Breast epithelium (tissue), 4 donors: Measurements from ENCODE around the gene RPS6KA6. TPM values are rescaled to one million over a fixed set of nuclear protein-coding genes. Genes with fewer than 3 reads are reported as not detected.

Experiments used
- DNase-seq, 2 donors: peaks; one replicate each; pipeline ENCODE4 v3.0.0-alpha.2; 2019; ENCODE audit warnings: low spot score in 2 of 2
- H3K27ac ChIP-seq, 2 donors: fragments of 200-600 bp; sonication (generic) in 1 of 2; one replicate each; pipeline ENCODE4 v1.5.1; 2016 to 2019; ENCODE audit warnings: mild to moderate bottlenecking in 1 of 2
- H3K27me3 ChIP-seq, 2 donors: fragments of 200-600 bp; sonication (generic) in 1 of 2; one replicate each; pipeline versions ENCODE4 v1.5.1 to v1.6.0; 2017 to 2019; ENCODE audit warnings: control low read depth in 1 of 2, mild to moderate bottlenecking in 1 of 2
- H3K36me3 ChIP-seq: fragments of 200-600 bp; one replicate; pipeline ENCODE4 v1.5.1; 2019
- H3K4me1 ChIP-seq, 2 donors: fragments of 200-600 bp; sonication (generic); one replicate each; pipeline ENCODE4 v1.5.1; 2016 to 2019; ENCODE audit warnings: control low read depth in 1 of 2
- H3K4me3 ChIP-seq, 3 donors: fragments of 200-600 bp; sonication (generic); 1 replicate in 2 of 3; 2 replicates in 1 of 3; pipeline ENCODE4 v1.5.1; 2016 to 2019; ENCODE audit warnings: mild to moderate bottlenecking in 3 of 3, moderate library complexity in 2 of 3
- H3K9me3 ChIP-seq, 2 donors: fragments of 200-600 bp; sonication (generic) in 1 of 2; one replicate each; pipeline ENCODE4 v1.5.1; 2016 to 2019; ENCODE audit warnings: control low read depth in 1 of 2
- POLR2A ChIP-seq: fragments of 450-650 bp; IDR thresholded peaks from one replicate; pipeline ENCODE4 v1.6.1; 2016; ENCODE audit warnings: antibody characterized with exemption, mild to moderate bottlenecking, moderate library complexity
- POLR2AphosphoS5 ChIP-seq, 3 donors: sonication (generic); formaldehyde crosslinking; IDR thresholded peaks; one replicate each; pipeline ENCODE4 v1.6.1; 2017; ENCODE audit warnings: antibody characterized with exemption in 3 of 3
- intact Hi-C: fragments of 100-400 bp; cut with DNase I; formaldehyde crosslinking; loops from one replicate; pipeline ENCODE4 v1.15.1; 2023; ENCODE audit warnings: low total_unique reads
- total RNA-seq, 3 donors: library from RNA; depleted of rRNA; stranded (reverse); fragments of >200 nt; gene quantifications; one replicate each; pipeline ENCODE4 v1.1.0, GENCODE V29; 2016
- TF ChIP-seq, protein P1 (sequence below), 3 donors: fragments of 450-650 bp; IDR thresholded peaks; one replicate each; pipeline ENCODE4 v1.5.1; 2016 to 2017; ENCODE audit warnings: antibody characterized with exemption in 3 of 3, mild to moderate bottlenecking in 3 of 3, moderate library complexity in 3 of 3

The RPS6KA6 gene
- total RNA-seq, 3 donors from 2014 or later = 0.96 to 5.9 (median 5.2) TPM

DNA sequence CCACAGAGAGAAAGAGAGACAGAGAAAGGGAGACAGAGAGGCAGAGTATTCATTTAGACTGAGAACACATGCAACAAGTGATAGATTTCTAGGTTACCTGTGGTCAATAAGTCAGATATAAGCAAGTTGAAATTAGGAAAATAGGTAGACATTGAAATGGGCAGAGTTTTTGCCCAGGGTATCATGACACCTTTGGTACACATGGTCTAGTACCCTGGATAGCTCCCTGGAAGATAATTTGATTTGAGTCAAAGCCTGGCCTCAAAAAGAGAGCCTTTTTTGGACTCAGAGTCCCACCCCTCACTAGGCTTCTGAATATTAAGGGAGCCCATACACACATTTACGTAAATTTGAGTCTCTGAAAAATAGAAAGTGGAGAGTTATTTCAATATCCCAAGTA is 4.0 kb upstream of the RPS6KA6 start:
- intact Hi-C loops = no loop called here
- TF ChIP-seq, protein P1, sequence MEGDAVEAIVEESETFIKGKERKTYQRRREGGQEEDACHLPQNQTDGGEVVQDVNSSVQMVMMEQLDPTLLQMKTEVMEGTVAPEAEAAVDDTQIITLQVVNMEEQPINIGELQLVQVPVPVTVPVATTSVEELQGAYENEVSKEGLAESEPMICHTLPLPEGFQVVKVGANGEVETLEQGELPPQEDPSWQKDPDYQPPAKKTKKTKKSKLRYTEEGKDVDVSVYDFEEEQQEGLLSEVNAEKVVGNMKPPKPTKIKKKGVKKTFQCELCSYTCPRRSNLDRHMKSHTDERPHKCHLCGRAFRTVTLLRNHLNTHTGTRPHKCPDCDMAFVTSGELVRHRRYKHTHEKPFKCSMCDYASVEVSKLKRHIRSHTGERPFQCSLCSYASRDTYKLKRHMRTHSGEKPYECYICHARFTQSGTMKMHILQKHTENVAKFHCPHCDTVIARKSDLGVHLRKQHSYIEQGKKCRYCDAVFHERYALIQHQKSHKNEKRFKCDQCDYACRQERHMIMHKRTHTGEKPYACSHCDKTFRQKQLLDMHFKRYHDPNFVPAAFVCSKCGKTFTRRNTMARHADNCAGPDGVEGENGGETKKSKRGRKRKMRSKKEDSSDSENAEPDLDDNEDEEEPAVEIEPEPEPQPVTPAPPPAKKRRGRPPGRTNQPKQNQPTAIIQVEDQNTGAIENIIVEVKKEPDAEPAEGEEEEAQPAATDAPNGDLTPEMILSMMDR (IDR thresholded peaks at IDR 0.05) = no peak
- TF ChIP-seq POLR2AphosphoS5 (IDR thresholded peaks at IDR 0.05) (no peak), POLR2A (no peak)
- DNase-seq = no peak
- Histone ChIP-seq H3K27me3 (peaks cover 0 to 7% of the 10 kb centered on the region in 2 donors), H3K36me3 (no peaks in the 10 kb centered on the region), H3K27ac (no peak overlapping the region), H3K9me3 (no peaks in the 10 kb centered on the region), H3K4me3 (no peak overlapping the region), H3K4me1 (no peaks in the 10 kb centered on the region)

DNA sequence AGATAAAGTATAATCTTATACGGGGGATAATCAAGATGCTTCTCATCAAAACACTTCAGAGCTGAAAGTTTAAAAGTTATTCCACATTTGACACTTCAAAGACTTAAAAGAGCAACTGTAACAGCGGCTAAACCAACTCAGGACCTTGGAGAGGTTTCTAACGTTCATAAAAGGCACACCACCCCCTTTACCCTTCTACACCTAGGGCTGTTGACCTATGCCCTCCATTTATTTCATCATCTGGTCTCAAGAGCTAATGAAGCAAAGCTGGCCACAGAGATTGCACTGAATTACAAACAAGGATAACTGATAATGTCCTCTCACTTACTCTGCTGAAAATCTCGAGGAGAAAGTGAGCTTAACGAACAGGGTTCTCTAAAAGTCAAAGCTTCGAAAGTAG is 1.1 kb upstream of the RPS6KA6 start:
- intact Hi-C loops = no loop called here
- Histone ChIP-seq H3K27ac (no peak overlapping the region), H3K9me3 (no peaks in the 10 kb centered on the region), H3K36me3 (no peaks in the 10 kb centered on the region), H3K4me1 (no peaks in the 10 kb centered on the region), H3K4me3 (no peak overlapping the region), H3K27me3 (peaks cover 0 to 11% of the 10 kb centered on the region in 2 donors)
- DNase-seq = no peak
- TF ChIP-seq POLR2AphosphoS5 (IDR thresholded peaks at IDR 0.05) = no peak
- TF ChIP-seq, protein P1 (IDR thresholded peaks at IDR 0.05) = no peak

DNA sequence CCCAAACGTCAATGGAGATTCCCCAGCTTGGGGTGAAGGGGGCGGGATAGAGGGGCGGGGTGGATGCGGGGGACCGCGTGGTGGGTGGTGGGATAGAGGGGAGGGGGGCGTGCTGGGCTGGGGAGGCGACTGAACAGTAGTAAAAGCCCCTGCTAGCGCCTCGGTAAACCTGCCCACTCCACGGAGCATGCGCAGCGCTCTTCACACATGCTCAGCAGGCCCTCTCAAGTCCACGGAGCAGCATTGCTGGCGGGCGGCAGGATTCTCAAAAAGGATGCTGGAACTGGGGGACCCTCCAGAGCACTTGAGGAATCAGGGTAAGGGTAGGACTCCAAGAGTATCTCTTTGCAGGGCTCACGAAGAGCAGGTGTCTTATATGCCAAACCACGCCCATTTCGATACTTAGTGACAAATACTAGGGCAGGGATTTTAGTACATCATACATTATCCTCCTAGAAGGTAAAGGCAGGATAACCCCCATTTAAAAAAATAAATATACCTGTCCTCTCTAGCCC is 378 bp upstream of the RPS6KA6 start:
- H3K27ac ChIP-seq = peak overlapping the region; percentile 69 to 88
- no peaks in the 10 kb centered on the region for H3K9me3 ChIP-seq
- H3K36me3 ChIP-seq = no peaks in the 10 kb centered on the region
- no peaks in the 10 kb centered on the region for H3K4me1 ChIP-seq
- intact Hi-C loops = no loop called here
- TF ChIP-seq POLR2A (no peak), POLR2AphosphoS5 (IDR thresholded peaks at IDR 0.05) (no peak)
- TF ChIP-seq, protein P1 (IDR thresholded peaks at IDR 0.05) = no peak
- H3K4me3 ChIP-seq = peak overlapping the region; percentile 52 to 79 (median 63)
- peak; percentile 35 to 50 for DNase-seq
- H3K27me3 ChIP-seq = peaks cover 0 to 11% of the 10 kb centered on the region in 2 donors

DNA sequence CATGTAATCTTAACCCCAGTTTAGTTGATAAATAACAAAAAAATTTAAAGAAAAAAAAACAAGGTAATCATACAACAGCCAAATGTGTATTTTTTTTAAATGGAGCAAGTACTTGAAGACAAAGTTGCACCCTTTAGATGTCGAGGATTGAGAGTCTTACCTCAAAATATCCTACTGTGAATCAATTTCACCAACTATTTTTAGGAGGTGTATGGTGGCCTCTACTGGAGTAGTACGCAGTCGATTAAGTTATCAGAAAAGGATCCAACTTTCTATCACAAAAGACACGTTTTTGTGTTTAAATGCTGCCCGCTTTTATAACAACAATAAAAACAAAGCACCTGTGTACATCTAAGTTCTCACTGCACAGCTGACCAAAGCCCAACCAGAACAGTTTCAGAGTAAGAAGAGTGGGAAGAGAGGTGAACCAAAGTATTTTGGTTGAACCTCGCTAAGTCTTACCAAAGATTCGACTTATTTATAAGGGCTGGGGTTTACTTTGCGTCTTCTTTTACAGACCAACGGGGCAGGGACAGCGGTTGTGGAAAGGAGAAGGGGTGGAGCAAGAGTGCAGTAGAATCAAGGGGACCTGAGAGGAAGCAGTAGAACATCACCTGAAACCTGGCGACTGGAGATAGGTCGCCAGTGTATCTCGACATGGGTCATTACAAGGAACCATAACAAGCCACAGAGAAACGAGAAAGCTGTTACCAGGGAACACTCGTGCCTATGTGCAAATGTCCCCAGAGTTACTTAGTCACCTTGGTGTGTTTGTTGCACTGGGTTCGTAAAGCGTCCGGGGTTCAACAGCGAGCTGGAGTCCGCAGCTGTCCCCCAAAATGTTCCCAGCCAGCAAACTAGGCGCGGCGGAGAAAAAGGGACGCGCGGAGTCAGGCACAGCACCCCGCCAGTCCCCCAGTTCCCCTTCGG is 1.1 kb downstream of the RPS6KA6 start:
- intact Hi-C loops = no loop called here
- Histone ChIP-seq H3K27me3 (peaks cover 0 to 11% of the 10 kb centered on the region in 2 donors), H3K4me1 (no peaks in the 10 kb centered on the region), H3K27ac (peak overlapping the region; percentile 69 to 88), H3K4me3 (peak overlapping the region; percentile 52 to 79 (median 63)), H3K9me3 (no peaks in the 10 kb centered on the region), H3K36me3 (no peaks in the 10 kb centered on the region)
- DNase-seq = no peak
- TF ChIP-seq, protein P1 (IDR thresholded peaks at IDR 0.05) = no peak
- TF ChIP-seq POLR2A = no peak
- no peak for TF ChIP-seq POLR2AphosphoS5 (IDR thresholded peaks at IDR 0.05)

DNA sequence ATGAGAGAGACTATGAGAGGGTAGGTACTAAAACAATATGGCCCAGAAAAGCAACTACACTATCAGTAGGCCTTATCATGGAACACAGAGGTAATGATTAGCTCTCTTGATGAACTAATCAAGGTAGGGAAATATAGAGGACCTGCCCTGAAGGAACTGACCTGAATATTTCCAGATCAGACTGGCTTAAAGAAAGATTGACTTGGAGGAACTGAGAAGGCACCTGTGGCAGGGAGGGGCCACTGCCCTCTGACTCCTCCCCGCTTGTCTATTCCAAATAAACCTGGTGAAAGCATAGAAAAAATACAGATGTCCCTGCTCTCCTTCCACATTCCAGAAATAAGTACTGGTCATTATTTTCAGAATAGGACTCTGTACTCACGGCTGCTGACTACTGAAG is 5.5 kb downstream of the RPS6KA6 start:
- intact Hi-C loops = no loop called here
- DNase-seq = no peak
- Histone ChIP-seq H3K27me3 (peaks cover 0 to 6% of the 10 kb centered on the region in 2 donors), H3K36me3 (no peaks in the 10 kb centered on the region), H3K27ac (no peak overlapping the region), H3K9me3 (no peaks in the 10 kb centered on the region), H3K4me1 (no peaks in the 10 kb centered on the region), H3K4me3 (no peak overlapping the region)
- TF ChIP-seq POLR2AphosphoS5 (IDR thresholded peaks at IDR 0.05) (no peak), POLR2A (no peak)
- TF ChIP-seq, protein P1 (IDR thresholded peaks at IDR 0.05) = no peak
